Transverse colon (tissue), 4 donors: ENCODE measurements around the gene CCDC32. TPM values are rescaled to one million over a fixed set of nuclear protein-coding genes. Genes with fewer than 3 reads are reported as not detected.

Source experiments
- DNase-seq: peaks from one replicate; pipeline ENCODE4 v3.0.0-alpha.2; 2019
- H3K27ac ChIP-seq, 4 donors: fragments of 200-600 bp; sonication (generic); 2 replicates each; pipeline ENCODE4 v1.5.1; 2016 to 2018; ENCODE audit warnings: inconsistent platforms in 4 of 4
- H3K27me3 ChIP-seq: fragments of 200-600 bp; sonication (generic); 2 replicates; pipeline ENCODE4 v1.5.1; 2017; ENCODE audit warnings: inconsistent platforms
- H3K36me3 ChIP-seq, 4 donors: fragments of 200-600 bp; sonication (generic); 2 replicates each; pipeline ENCODE4 v1.5.1; 2017 to 2019; ENCODE audit warnings: inconsistent platforms in 4 of 4
- H3K4me1 ChIP-seq, 4 donors: fragments of 200-600 bp; sonication (generic); 2 replicates each; pipeline ENCODE4 v1.5.1; 2017 to 2020; ENCODE audit warnings: inconsistent platforms in 4 of 4
- H3K4me3 ChIP-seq, 4 donors: fragments of 200-600 bp; sonication (generic); 1 replicate in 1 of 4; 2 replicates in 3 of 4; pipeline versions ENCODE4 v1.5.1 to v1.6.1; 2017 to 2019; ENCODE audit warnings: inconsistent platforms in 4 of 4
- H3K9me3 ChIP-seq, 2 donors: fragments of 200-600 bp; sonication (generic); 2 replicates each; pipeline ENCODE4 v1.5.1; 2017 to 2019; ENCODE audit warnings: inconsistent platforms in 2 of 2
- CTCF ChIP-seq, 5 experiments: fragments of 200-600 bp in 3 of 5; fragments of 450-650 bp in 2 of 5; sonication (generic) in 3 of 5; IDR thresholded peaks; 1 replicate in 2 of 5; 2 replicates in 3 of 5; pipeline ENCODE4 v1.5.1; 2016 to 2017; ENCODE audit warnings: antibody characterized with exemption in 5 of 5, inconsistent platforms in 3 of 5, mild to moderate bottlenecking in 2 of 5, moderate library complexity in 1 of 5
- EP300 ChIP-seq: sonication (generic); formaldehyde crosslinking; IDR thresholded peaks from one replicate; pipeline ENCODE4 v1.6.1; 2017; ENCODE audit warnings: antibody characterized with exemption, low read depth
- POLR2A ChIP-seq: fragments of 450-650 bp; IDR thresholded peaks from one replicate; pipeline ENCODE4 v1.6.1; 2016; ENCODE audit warnings: antibody characterized with exemption, mild to moderate bottlenecking, moderate library complexity
- POLR2AphosphoS5 ChIP-seq, 3 donors: sonication (generic); formaldehyde crosslinking; IDR thresholded peaks; one replicate each; pipeline ENCODE4 v1.6.1; 2016; ENCODE audit warnings: antibody characterized with exemption in 3 of 3
- WGBS, 2 donors: methylation state at CpG; one replicate each; pipeline ENCODE4 v1.1.5; 2018; ENCODE audit warnings: low coverage in 1 of 2; 5-methylcytosine and 5-hydroxymethylcytosine counted together
- in situ Hi-C, 4 donors: fragments of 200-750 bp; cut with MboI; loops; one replicate each; pipeline versions ENCODE4 v1.15.0 to v1.15.1; 2017; ENCODE audit warnings: low sequenced_read_pairs in 3 of 4, low pct_ligation_motif_present in 1 of 4, low pct_unique_long_range_greater_than_20kb in 1 of 4
- intact Hi-C: fragments of 100-400 bp; cut with DNase I; formaldehyde crosslinking; loops from one replicate; pipeline ENCODE4 v1.15.1; 2023; ENCODE audit warnings: low total_unique reads
- total RNA-seq, 4 donors: library from RNA; depleted of rRNA; stranded (reverse); fragments of >200 nt; gene quantifications; one replicate each; pipeline ENCODE4 v1.1.0, GENCODE V29; 2016

CCDC32 gene
- total RNA-seq, 4 donors from 2014 or later, result 31.0 to 53.1 (median 41.1) TPM

GRCh38 chr15:40533763-40534364 lies 31.0 kb downstream of the CCDC32 start:
- H3K36me3 ChIP-seq, result no peaks in the 10 kb centered on the region
- no peak for DNase-seq
- H3K9me3 ChIP-seq, result no peaks in the 10 kb centered on the region
- no peaks in the 10 kb centered on the region for H3K4me1 ChIP-seq
- in situ Hi-C loops, result no loop called here
- 89 to 97% methylated on average over 4 of the region's 4 CpGs for WGBS, 2 donors
- TF ChIP-seq POLR2AphosphoS5 (IDR thresholded peaks at IDR 0.05) (no peak), CTCF (IDR thresholded peaks at IDR 0.05) (no peak), EP300 (no peak), POLR2A (no peak)
- H3K27me3 ChIP-seq, result no peaks in the 10 kb centered on the region
- intact Hi-C loops, result no loop called here
- no peak overlapping the region for H3K27ac ChIP-seq
- H3K4me3 ChIP-seq, result no peak overlapping the region

GRCh38 chr15:40528801-40529200 lies 36.0 kb downstream of the CCDC32 start:
- no peak for DNase-seq
- Histone ChIP-seq H3K4me3 (no peak overlapping the region), H3K4me1 (no peaks in the 10 kb centered on the region), H3K27ac (no peak overlapping the region), H3K9me3 (no peaks in the 10 kb centered on the region), H3K36me3 (no peaks in the 10 kb centered on the region), H3K27me3 (no peaks in the 10 kb centered on the region)
- no peak for TF ChIP-seq POLR2AphosphoS5 (IDR thresholded peaks at IDR 0.05)
- TF ChIP-seq POLR2A, result no peak
- no peak for TF ChIP-seq EP300
- in situ Hi-C loops, result no loop called here
- WGBS, 2 donors, result 89% methylated on average over 6 of the region's 6 CpGs; no CpG with 5 or more reads in 1 of the 2 donors
- intact Hi-C loops, result no loop called here

- H3K36me3 ChIP-seq, result no peaks in the 10 kb centered on the region
- WGBS, 2 donors, result 90 to 94% methylated on average over 3 of the region's 3 CpGs
- no peaks in the 10 kb centered on the region for H3K4me1 ChIP-seq
- in situ Hi-C loops, result no loop called here
- no peaks in the 10 kb centered on the region for H3K27me3 ChIP-seq
- H3K9me3 ChIP-seq, result no peaks in the 10 kb centered on the region
- no peak for DNase-seq
- H3K4me3 ChIP-seq, result no peak overlapping the region
- H3K27ac ChIP-seq, result no peak overlapping the region
- TF ChIP-seq POLR2A, result no peak
- TF ChIP-seq CTCF (IDR thresholded peaks at IDR 0.05), result no peak
- intact Hi-C loops, result no loop called here
Observed at GRCh38 chr15:40525855-40526254, 39.0 kb downstream of the CCDC32 start.

- in situ Hi-C loops, result no loop called here
- intact Hi-C loops, result no loop called here
Observed at GRCh38 chr15:40523611-40524010, 41.2 kb downstream of the CCDC32 start.

More at GRCh38 chr15:40523611-40524010, 41.2 kb downstream of the CCDC32 start:
- H3K27me3 ChIP-seq, result no peaks in the 10 kb centered on the region
- H3K4me1 ChIP-seq, result peaks cover 0 to 3% (median 2%) of the 10 kb centered on the region in 4 donors
- no peak for TF ChIP-seq POLR2A
- no peak for TF ChIP-seq POLR2AphosphoS5 (IDR thresholded peaks at IDR 0.05)
- no peak for TF ChIP-seq EP300
- no peak for TF ChIP-seq CTCF (IDR thresholded peaks at IDR 0.05)
- no peak for DNase-seq
- no peaks in the 10 kb centered on the region for H3K9me3 ChIP-seq
- H3K4me3 ChIP-seq, result no peak overlapping the region
- H3K27ac ChIP-seq, result no peak overlapping the region
- H3K36me3 ChIP-seq, result no peaks in the 10 kb centered on the region
